Neural cell (in vitro differentiated cells): Measurements from ENCODE around the gene PKIB.
A peak's percentile ranks its signal among the peaks of the same experiment; 100 is the strongest.

Experiments used
- CTCF ChIP-seq: fragments of 450-650 bp; IDR thresholded peaks from 2 replicates; pipeline ENCODE4 v1.5.1; 2014; ENCODE audit warnings: antibody characterized with exemption, mild to moderate bottlenecking, moderate library complexity; ENCODE audit not compliant: poor library complexity, severe bottlenecking
- EZH2 ChIP-seq: fragments of 200-600, 300-800 bp; shearing (Covaris generic), sonication (generic); IDR thresholded peaks from 2 replicates; pipeline ENCODE4 v1.6.1; 2014; ENCODE audit warnings: antibody characterized with exemption, low read length, borderline replicate concordance, mild to moderate bottlenecking; ENCODE audit not compliant: insufficient read depth, poor library complexity, severe bottlenecking
- MXI1 ChIP-seq: fragments of 450-650 bp; conservative IDR thresholded peaks from 2 replicates; pipeline ENCODE4 v1.6.1; 2014; ENCODE audit warnings: antibody characterized with exemption, mild to moderate bottlenecking; ENCODE audit not compliant: poor library complexity, severe bottlenecking
- POLR2AphosphoS5 ChIP-seq: IDR thresholded peaks from 2 replicates; pipeline ENCODE4 v1.6.1; 2012
- RAD21 ChIP-seq: fragments of 450-650 bp; conservative IDR thresholded peaks from 2 replicates; pipeline ENCODE4 v1.6.1; 2014; ENCODE audit warnings: antibody characterized with exemption, mild to moderate bottlenecking, moderate library complexity
- REST ChIP-seq: IDR thresholded peaks from 2 replicates; pipeline ENCODE4 v1.6.1; 2012; ENCODE audit warnings: borderline replicate concordance
- TAF1 ChIP-seq: IDR thresholded peaks from 2 replicates; pipeline ENCODE4 v1.6.1; 2012; ENCODE audit warnings: low read depth

- TF ChIP-seq CTCF (peak; percentile 11), POLR2AphosphoS5 (no peak), RAD21 (no peak), TAF1 (no peak), EZH2 (no peak), REST (no peak), MXI1 (no peak)
Measured at GRCh38 chr6:122726649-122727048, 116.4 kb downstream of the PKIB start.
